ENCODE results near the gene ZNF223. TPM values are rescaled to one million over a fixed set of nuclear protein-coding genes. Genes with fewer than 3 reads are reported as not detected.

Gene ZNF223
- polyA plus RNA-seq, 1 of the 3 experiments (the other 2 are of a cell fraction): 2.7 TPM

DNA sequence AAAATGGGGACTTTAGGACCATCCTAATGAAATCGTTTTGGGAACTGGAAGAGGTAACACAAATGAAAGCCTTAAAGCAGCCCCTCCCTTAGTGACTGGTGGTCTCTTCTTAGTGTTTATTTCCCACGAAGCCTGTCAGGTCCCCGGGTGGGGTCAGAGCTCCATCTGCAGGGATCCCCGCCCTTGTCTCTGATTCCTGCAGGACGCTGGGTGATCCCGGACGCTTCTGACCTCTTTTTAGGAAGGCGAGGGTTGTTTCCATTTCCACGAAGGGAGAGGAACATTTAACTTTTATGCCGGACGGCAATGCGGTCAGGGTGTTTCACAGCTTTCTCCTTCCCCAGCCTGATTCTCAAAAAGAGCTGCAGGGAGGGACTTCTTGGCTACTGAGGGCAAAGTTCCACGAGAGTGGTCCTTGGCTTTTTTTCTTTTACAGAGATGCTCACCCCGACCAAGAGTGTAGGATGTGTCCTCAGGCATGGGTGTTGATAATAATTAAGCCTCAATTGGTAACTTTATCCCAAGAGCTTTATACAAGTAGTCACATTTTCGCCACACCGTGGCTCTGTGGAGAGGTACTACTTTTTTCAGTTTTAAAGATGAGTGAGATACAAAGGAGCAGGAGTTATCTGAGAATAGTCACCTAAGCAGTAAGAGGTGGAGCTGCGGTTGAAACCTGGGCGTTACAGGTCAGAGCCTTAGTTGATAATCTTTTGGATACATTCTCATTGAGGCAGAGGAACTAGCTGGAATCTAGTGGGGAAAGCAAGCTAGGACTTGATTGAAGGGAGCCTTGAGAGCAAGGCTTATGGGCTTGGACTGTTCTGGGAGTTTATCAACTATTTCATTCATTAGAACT lies 20.9 kb downstream of the ZNF223 start:
- H3K4me2 ChIP-seq: peak overlapping the region; percentile 80
- CTCF ChIA-PET: interaction anchor here (0.8 to 1.5 kb wide), 4 partner anchors 9 to 41 kb away, joined by 3 to 5 read pairs (median 4); partner anchors contain the start of gene ZNF225

GRCh38 chr19:44076325-44076724 lies 24.5 kb downstream of the ZNF223 start:
- Histone ChIP-seq H3K4me1 (ENCODE audit: control insufficient read depth in 1 of 2, insufficient read depth in 2 of 2, low read depth in 1 of 2, low read length in 1 of 2) (peaks cover 0 to 6% of the 10 kb centered on the region in 2 experiments; a peak in 1 of 4 replicates), H3K27me3 (ENCODE audit: insufficient read depth) (no peaks in the 10 kb centered on the region), H3K27ac (ENCODE audit: low read depth in 2 of 2, low read length in 1 of 2) (no peak overlapping the region), H3K4me2 (no peak overlapping the region), H3K9ac (no peak overlapping the region), H3F3A (replicated peaks; ENCODE audit: insufficient read depth) (no peaks in the 10 kb centered on the region), H3K79me2 (ENCODE audit: insufficient read depth) (peaks cover 8% of the 10 kb centered on the region; the same call in 1 of the 2 replicates), H3K36me3 (replicated peaks in 1 of 2; ENCODE audit: control insufficient read depth in 1 of 2, insufficient read depth in 2 of 2, low read length in 1 of 2) (peaks cover 16 to 27% of the 10 kb centered on the region in 2 experiments), H3K9me3 (no peaks in the 10 kb centered on the region), H3K9me2 (no peaks in the 10 kb centered on the region), H2AFZ (ENCODE audit: low read depth) (no peak overlapping the region), H3K4me3 (ENCODE audit: low read depth in 2 of 2, low read length in 1 of 2) (no peak overlapping the region), H4K20me1 (ENCODE audit: insufficient read depth) (no peaks in the 10 kb centered on the region)
- 84% methylated on average over 2 of the region's 2 CpGs for WGBS (ENCODE audit: low lambda C conversion rate)
- TF ChIP-seq SMC3 (IDR thresholded peaks at IDR 0.05; ENCODE audit: low read depth, low read length): no peak
- TF ChIP-seq ELF1 (IDR thresholded peaks at IDR 0.05): no peak
- no peak for TF ChIP-seq NRF1 (IDR thresholded peaks at IDR 0.05; ENCODE audit: low read depth, low read length)
- TF ChIP-seq, protein P1, sequence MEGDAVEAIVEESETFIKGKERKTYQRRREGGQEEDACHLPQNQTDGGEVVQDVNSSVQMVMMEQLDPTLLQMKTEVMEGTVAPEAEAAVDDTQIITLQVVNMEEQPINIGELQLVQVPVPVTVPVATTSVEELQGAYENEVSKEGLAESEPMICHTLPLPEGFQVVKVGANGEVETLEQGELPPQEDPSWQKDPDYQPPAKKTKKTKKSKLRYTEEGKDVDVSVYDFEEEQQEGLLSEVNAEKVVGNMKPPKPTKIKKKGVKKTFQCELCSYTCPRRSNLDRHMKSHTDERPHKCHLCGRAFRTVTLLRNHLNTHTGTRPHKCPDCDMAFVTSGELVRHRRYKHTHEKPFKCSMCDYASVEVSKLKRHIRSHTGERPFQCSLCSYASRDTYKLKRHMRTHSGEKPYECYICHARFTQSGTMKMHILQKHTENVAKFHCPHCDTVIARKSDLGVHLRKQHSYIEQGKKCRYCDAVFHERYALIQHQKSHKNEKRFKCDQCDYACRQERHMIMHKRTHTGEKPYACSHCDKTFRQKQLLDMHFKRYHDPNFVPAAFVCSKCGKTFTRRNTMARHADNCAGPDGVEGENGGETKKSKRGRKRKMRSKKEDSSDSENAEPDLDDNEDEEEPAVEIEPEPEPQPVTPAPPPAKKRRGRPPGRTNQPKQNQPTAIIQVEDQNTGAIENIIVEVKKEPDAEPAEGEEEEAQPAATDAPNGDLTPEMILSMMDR (IDR thresholded peaks at IDR 0.05): no peak
- TF ChIP-seq MAX (IDR thresholded peaks at IDR 0.05; ENCODE audit: low read depth): no peak
- DNase-seq: no peak
- CTCF ChIA-PET: no interaction called here
- POLR2A ChIA-PET: no interaction called here

More for the DNA sequence above, 20.9 kb downstream of the ZNF223 start:
- peak overlapping the region; percentile 99 for H2AFZ ChIP-seq (ENCODE audit: low read depth)
- H3K27ac ChIP-seq (ENCODE audit: low read depth in 2 of 2, low read length in 1 of 2): peak overlapping the region in 1 of 2 experiments; percentile 50; a peak in 1 of 4 replicates
- peak overlapping the region; percentile 51 for H3K9ac ChIP-seq
- H3K4me3 ChIP-seq (ENCODE audit: low read depth in 2 of 2, low read length in 1 of 2): peak overlapping the region; percentile 71 to 85
- WGBS (ENCODE audit: low lambda C conversion rate): 13% methylated on average over 18 of the region's 18 CpGs
- POLR2A ChIA-PET: interaction anchor here (0.6 kb wide), 1 partner anchor 192 kb away, joined by 3 read pairs; no protein-coding TSS in a partner anchor
- no peaks in the 10 kb centered on the region for H3K9me2 ChIP-seq
- H3K9me3 ChIP-seq: no peaks in the 10 kb centered on the region
- DNase-seq: peak; percentile 49
- TF ChIP-seq EZH2phosphoT487 (IDR thresholded peaks at IDR 0.05; ENCODE audit: borderline replicate concordance, low read depth) (no peak), FOXJ3 (CRISPR knock-in tag; IDR thresholded peaks at IDR 0.05) (no peak), TAF1 (IDR thresholded peaks at IDR 0.05; ENCODE audit: borderline replicate concordance, low read depth, low read length) (no peak), RAD21 (IDR thresholded peaks at IDR 0.05; ENCODE audit: low read length) (peak; percentile 24; the same call in 1 of the 2 replicates), PBX3 (IDR thresholded peaks at IDR 0.05) (no peak), CHD2 (IDR thresholded peaks at IDR 0.05; ENCODE audit: low read length, partially characterized antibody) (no peak)
- TF ChIP-seq, protein P1 (IDR thresholded peaks at IDR 0.05): peak; percentile 8
- H3K79me2 ChIP-seq (ENCODE audit: insufficient read depth): peaks cover 8% of the 10 kb centered on the region; the same call in 1 of the 2 replicates
- peaks cover 0 to 7% of the 10 kb centered on the region in 2 experiments; a peak in 1 of 4 replicates for H3K4me1 ChIP-seq (ENCODE audit: control insufficient read depth in 1 of 2, insufficient read depth in 2 of 2, low read depth in 1 of 2, low read length in 1 of 2)
- H4K20me1 ChIP-seq (ENCODE audit: insufficient read depth): no peaks in the 10 kb centered on the region
- peaks cover 12 to 15% of the 10 kb centered on the region in 2 experiments for H3K36me3 ChIP-seq (replicated peaks in 1 of 2; ENCODE audit: control insufficient read depth in 1 of 2, insufficient read depth in 2 of 2, low read length in 1 of 2)
- H3F3A ChIP-seq (replicated peaks; ENCODE audit: insufficient read depth): no peaks in the 10 kb centered on the region
- no peaks in the 10 kb centered on the region for H3K27me3 ChIP-seq (ENCODE audit: insufficient read depth)

Data from SK-N-SH (cell line).